ENCODE results near the gene OR5C1.

The OR5C1 gene

GRCh38 chr9:122812736-122813135 lies 24.0 kb downstream of the OR5C1 start:
- Histone ChIP-seq H3K4me3 (ENCODE audit: low read depth, low read length, poor library complexity, severe bottlenecking) (no peak overlapping the region), H3K36me3 (ENCODE audit: insufficient read depth, low read length) (peaks cover 14% of the 10 kb centered on the region; the same call in 1 of the 2 replicates), H3K27me3 (ENCODE audit: insufficient read depth, low read length) (no peaks in the 10 kb centered on the region), H3F3A (ENCODE audit: insufficient read depth, low read length) (no peaks in the 10 kb centered on the region), H4K20me1 (ENCODE audit: insufficient read depth, low read length) (no peaks in the 10 kb centered on the region), H3K9ac (ENCODE audit: low read length) (no peak overlapping the region), H3K4me2 (ENCODE audit: low read length) (no peak overlapping the region), H3K9me2 (ENCODE audit: low read depth, low read length) (no peaks in the 10 kb centered on the region), H3K79me2 (ENCODE audit: insufficient read depth, low read length) (no peaks in the 10 kb centered on the region), H3K9me3 (ENCODE audit: low read length) (no peaks in the 10 kb centered on the region), H2AFZ (ENCODE audit: low read length) (no peak overlapping the region), H3K4me1 (ENCODE audit: insufficient read depth, low read length, severe bottlenecking) (no peaks in the 10 kb centered on the region), H3K27ac (ENCODE audit: low read depth, low read length, poor library complexity, severe bottlenecking) (no peak overlapping the region)
- TF ChIP-seq CTCF (IDR thresholded peaks at IDR 0.05; ENCODE audit: low read length) (no peak), EZH2 (IDR thresholded peaks at IDR 0.05; ENCODE audit: borderline replicate concordance, low read length) (no peak)

- peaks cover 29% of the 10 kb centered on the region for H3K36me3 ChIP-seq (ENCODE audit: insufficient read depth, low read length)
- H3K27me3 ChIP-seq (ENCODE audit: insufficient read depth, low read length): no peaks in the 10 kb centered on the region
- no peaks in the 10 kb centered on the region for H3K79me2 ChIP-seq (ENCODE audit: insufficient read depth, low read length)
- H3K4me3 ChIP-seq (ENCODE audit: low read depth, low read length, poor library complexity, severe bottlenecking): no peak overlapping the region
- H3F3A ChIP-seq (ENCODE audit: insufficient read depth, low read length): no peaks in the 10 kb centered on the region
- H3K4me1 ChIP-seq (ENCODE audit: insufficient read depth, low read length, severe bottlenecking): no peaks in the 10 kb centered on the region
- TF ChIP-seq EZH2 (IDR thresholded peaks at IDR 0.05; ENCODE audit: borderline replicate concordance, low read length): no peak
- no peak for TF ChIP-seq CTCF (IDR thresholded peaks at IDR 0.05; ENCODE audit: low read length)
- H3K27ac ChIP-seq (ENCODE audit: low read depth, low read length, poor library complexity, severe bottlenecking): no peak overlapping the region
- H3K9me3 ChIP-seq (ENCODE audit: low read length): no peaks in the 10 kb centered on the region
- no peak overlapping the region for H2AFZ ChIP-seq (ENCODE audit: low read length)
- no peaks in the 10 kb centered on the region for H3K9me2 ChIP-seq (ENCODE audit: low read depth, low read length)
- H3K4me2 ChIP-seq (ENCODE audit: low read length): no peak overlapping the region
- no peak overlapping the region for H3K9ac ChIP-seq (ENCODE audit: low read length)
- no peaks in the 10 kb centered on the region for H4K20me1 ChIP-seq (ENCODE audit: insufficient read depth, low read length)
Measured at GRCh38 chr9:122814545-122814944, 25.8 kb downstream of the OR5C1 start.

- H3K4me3 ChIP-seq (ENCODE audit: low read depth, low read length, poor library complexity, severe bottlenecking): no peak overlapping the region
- no peaks in the 10 kb centered on the region for H4K20me1 ChIP-seq (ENCODE audit: insufficient read depth, low read length)
- no peaks in the 10 kb centered on the region for H3K4me1 ChIP-seq (ENCODE audit: insufficient read depth, low read length, severe bottlenecking)
- H3K9ac ChIP-seq (ENCODE audit: low read length): no peak overlapping the region
- no peak overlapping the region for H3K27ac ChIP-seq (ENCODE audit: low read depth, low read length, poor library complexity, severe bottlenecking)
- H3K36me3 ChIP-seq (ENCODE audit: insufficient read depth, low read length): peaks cover 39% of the 10 kb centered on the region
- H3K79me2 ChIP-seq (ENCODE audit: insufficient read depth, low read length): no peaks in the 10 kb centered on the region
- H3K9me3 ChIP-seq (ENCODE audit: low read length): no peaks in the 10 kb centered on the region
- no peak overlapping the region for H2AFZ ChIP-seq (ENCODE audit: low read length)
- no peaks in the 10 kb centered on the region for H3K27me3 ChIP-seq (ENCODE audit: insufficient read depth, low read length)
- no peaks in the 10 kb centered on the region for H3F3A ChIP-seq (ENCODE audit: insufficient read depth, low read length)
- H3K9me2 ChIP-seq (ENCODE audit: low read depth, low read length): no peaks in the 10 kb centered on the region
- no peak overlapping the region for H3K4me2 ChIP-seq (ENCODE audit: low read length)
- no peak for TF ChIP-seq EZH2 (IDR thresholded peaks at IDR 0.05; ENCODE audit: borderline replicate concordance, low read length)
- TF ChIP-seq CTCF (IDR thresholded peaks at IDR 0.05; ENCODE audit: low read length): no peak
Measured at GRCh38 chr9:122815544-122815943, 26.8 kb downstream of the OR5C1 start.
